Measurements from ENCODE around the gene PI16.
"Not testable (repeated sequence)": the region's sequence is repeated elsewhere in the genome, so short reads cannot be mapped to it uniquely, and the experiment has no call there.

PI16 gene

DNA sequence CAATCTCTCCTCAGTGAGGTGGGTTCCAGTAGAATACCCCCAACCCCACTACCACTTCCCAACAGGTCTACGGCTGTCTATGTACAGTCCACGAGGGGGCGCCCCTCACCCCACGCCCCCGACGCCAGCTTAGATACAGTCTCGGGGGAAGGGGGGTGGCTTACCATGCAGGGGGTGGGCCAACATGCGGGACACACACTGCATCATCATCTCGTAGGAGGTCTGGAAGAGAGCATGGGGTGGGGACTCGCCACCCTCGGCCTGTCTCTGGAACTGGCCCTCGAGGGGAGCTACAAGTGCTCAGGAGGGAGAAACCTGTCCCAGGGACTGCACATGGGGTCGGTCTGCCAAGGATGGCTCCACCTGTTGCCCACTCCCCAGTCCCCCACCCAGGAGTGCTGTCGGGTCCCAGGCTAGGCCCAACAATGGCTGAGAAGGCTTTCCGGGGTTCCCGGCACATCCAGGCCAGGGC, 23.0 kb downstream of the PI16 start:
- DNase-seq, result no peak

- no peak for DNase-seq
Measured at GRCh38 chr6:36978421-36979346, 24.1 kb downstream of the PI16 start.

DNA sequence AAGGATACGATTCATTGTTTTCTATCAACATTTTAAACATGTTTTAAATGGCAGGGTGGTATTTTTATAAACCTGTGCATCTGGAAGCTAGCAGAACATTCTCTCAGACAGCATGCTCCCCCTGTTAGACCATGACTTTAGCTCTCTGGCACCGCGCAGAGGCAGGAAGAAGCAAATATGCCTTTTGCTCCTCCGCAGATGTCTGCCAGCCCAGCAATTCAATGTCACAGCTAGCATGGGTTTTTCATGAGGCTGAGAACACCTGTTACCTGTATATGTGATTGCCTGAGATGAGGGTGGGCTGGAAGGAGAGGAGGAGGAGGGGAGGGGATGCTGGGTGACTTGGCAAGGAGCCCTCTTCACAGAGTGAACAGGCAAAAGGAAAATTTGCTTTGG, 24.8 kb downstream of the PI16 start:
- no peak for DNase-seq

DNA sequence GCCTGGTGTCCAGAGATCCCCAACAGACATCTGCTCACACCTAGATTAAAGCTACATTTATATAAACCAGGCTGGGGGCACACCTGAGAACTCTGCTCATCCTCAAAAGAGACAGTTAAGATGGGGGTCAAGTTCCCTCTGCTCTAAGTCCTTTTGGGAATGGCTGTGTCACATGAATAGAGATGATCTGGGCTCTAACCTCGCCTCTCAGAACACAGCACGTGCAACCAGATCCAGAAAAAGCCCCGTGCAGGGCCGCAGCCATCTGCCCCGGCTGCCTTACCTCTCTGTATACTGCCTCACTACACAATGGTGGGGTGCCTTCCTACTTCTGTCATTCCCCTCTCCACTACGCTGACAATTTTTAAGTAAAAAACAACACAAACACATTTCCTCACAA, 25.6 kb downstream of the PI16 start:
- no peak for DNase-seq

DNA sequence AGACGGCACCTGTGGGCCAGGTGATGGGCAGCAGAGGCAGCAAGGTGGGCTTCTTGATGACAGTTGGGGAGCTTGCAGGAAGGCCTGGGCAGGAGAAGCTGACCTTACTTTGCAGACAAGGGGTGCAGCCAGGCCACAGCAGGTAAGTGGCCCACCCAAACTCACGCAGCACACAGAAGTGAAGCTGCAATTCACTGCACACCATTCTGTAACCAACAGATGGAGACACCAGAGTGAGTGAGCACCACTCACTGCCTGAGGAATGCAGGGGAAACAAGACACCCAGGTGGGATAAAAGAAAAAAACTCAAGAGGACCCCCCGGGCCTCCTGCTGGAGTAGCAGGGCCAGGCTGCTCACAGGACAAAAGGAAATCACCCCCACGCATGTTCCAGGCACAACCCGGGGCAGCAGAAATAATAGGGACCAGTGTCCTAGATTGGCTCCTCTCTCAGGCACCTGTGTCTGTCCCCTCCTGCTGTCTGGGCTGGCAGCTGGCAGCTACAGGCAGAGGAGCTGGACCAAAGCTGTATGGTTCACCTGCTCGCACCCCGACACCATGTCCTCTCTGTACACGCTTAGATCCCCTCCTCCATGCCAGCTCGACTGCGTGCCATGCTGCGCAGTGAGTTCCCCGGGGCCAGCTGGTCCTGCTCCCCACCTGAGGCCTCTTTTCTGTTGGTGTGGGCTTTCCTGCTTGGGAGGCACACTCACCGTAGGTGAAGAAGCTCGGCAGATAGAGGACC, 26.5 kb downstream of the PI16 start:
- no peak for DNase-seq

DNA sequence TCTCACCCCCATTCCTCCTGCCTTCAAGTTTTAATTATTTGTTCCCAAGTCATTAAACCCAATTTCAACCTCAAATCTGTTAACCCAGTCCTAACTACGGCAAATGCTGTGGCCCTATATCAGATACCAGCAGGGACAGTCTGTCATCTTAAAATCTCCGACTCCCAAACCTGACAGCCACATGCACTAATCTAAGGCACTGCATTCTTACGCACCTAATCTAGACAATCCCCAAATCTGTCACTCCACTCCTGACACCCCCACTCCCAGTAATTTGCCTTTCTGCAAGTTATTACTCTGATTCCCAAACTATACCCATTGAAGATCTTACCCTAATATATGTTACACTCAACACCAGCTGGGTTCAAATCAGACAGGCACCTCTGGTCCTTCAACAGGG, 29.0 kb downstream of the PI16 start:
- DNase-seq, result no peak

DNA sequence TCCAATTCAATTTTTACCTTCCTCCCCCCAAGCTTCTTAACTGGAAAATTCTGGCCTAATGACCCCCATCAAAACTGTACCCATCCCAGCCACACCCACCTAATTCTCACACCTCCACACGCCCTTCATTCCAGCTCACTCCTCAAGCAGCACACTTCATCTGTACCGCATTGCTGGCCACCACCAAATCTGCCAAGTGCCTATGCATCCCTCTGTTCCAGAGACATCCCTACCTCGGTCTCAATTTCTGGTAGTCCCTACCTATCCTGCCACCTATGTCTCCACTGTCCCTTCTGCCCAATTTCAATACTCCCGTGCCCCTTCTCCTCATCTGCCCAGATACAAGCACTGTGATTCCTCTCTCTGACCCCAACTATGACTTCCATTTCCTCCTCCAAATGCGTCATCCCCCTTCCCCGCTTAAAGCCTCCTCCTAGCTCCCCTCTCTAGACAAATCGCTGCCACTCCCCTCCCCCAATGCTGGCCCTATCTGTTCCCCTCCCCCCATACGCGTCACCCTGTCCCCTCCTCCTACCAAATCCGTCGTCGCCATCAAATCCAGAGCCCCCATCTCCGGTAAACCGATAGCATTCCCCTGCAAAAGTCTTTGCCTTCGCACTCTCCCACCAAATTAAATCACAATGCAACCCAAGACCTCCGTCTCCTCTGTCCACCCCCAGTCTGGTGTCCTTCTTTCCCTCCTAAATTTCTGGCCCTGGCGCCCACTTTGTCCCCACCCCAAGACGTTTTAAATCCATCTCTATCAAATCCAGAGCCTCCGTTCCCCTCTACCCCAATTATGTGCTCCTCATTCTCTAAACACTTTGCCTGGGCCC, 30.3 kb downstream of the PI16 start:
- DNase-seq, result no peak

DNA sequence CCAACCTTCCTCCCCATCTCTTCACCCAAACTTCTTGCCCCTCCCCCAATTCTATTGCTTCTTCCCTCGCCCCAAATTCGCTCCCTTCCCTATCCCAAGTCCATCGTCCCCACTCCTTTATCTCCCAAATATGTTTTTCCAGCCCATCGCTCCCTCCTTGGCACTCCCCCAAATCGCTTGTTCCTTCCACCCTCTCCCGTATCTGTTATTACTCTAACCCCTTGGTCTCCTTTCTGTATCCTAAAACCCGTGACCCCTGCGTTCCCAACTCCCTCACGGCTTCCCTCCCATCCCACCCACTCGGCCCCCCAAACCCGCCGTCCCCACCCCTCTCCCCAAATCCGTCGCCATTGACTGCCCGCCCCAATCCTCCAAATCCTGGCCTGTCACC, 30.9 kb downstream of the PI16 start:
- no peak for DNase-seq

DNA sequence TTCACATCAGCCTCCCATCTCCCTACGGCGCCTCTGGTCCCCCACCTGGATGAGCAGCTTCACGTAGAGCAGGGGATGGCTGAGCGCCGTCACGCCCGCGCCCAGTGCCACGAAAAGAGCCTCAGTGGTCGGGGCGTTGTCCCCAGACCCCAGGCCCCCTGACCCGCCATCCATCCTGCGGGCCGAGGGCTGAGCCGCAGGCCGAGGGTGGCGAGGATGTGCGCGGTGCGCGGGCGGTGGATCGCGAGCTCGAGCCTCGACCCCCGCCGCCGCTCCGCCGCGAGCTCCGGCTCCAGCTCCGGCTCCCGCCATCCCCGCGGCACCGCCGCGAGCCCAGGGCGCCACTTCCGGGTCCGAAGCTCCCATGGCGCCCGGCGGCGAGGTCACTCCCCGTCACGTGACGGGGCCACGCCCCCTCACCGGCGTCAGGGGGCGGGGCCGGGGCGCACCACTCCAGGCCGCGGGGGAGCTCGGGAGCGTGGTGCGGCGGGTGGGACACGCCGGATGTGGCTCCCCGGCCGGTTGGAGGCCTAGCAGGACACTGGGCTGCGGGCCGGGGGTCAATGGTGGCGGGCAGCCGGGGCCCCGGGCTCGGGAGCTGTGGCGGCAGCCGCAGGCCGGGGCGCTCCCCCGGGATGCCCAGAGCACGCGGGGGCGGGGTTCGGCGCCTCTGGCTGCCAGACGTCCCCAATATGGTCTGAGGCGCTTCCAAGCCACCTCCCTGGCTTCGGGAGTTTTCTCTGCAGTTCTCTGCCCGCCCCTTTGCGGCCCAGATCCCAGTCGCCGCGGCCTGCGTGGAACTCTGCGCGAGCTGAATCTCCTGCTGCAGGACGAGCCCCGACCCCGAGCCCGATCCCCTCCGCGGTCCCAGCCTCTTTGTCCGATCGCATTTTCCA, 31.5 kb downstream of the PI16 start, which contains the start of gene MTCH1:
Gene MTCH1, minus strand, starts transcription at position 389 of the 896 bp plus-strand sequence. Its CDS starts 23 bp downstream, at position 366.
- DNase-seq, result no peak

- DNase-seq, result no peak
Measured at GRCh38 chr6:36986704-36987047, 32.1 kb downstream of the PI16 start.

DNA sequence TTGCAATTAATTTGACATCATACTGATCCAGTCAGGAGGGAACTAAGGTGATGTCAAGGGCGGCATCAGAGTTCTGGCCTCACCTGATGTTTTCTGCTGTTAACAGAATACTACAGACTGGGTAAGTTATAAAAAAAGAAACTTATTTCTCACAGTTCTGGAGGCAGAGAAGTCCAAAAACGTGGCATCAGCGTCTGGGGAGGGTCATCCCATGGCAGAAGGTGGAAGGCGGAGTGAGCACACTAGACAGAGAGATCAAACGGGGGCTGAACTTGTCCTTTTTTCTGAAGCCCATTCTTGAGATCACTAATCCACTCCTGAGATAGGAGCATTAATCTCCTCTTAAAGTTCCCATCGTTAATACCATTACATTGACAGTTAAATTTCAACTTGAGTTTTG, 34.7 kb downstream of the PI16 start:
- DNase-seq, result no peak

DNA sequence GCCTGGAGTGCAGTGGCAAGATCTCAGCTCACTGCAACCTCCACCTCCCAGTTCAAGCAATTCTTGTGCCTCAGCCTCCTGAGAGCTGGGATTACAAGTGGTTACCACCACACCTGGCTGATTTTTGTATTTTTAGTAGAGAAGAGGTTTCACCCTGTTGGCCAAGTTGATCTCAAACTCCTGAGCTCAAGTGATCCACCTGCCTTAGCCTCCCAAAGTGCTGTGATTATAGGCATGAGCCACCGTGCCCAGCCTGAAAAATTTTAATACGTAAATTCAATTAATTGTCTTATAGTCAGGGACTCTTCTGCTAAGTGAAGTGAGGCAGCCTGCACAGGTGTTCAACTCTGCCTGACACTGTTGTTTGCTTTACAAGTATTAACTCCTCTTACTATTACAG, 35.9 kb downstream of the PI16 start:
- DNase-seq, result not testable (repeated sequence)

DNA sequence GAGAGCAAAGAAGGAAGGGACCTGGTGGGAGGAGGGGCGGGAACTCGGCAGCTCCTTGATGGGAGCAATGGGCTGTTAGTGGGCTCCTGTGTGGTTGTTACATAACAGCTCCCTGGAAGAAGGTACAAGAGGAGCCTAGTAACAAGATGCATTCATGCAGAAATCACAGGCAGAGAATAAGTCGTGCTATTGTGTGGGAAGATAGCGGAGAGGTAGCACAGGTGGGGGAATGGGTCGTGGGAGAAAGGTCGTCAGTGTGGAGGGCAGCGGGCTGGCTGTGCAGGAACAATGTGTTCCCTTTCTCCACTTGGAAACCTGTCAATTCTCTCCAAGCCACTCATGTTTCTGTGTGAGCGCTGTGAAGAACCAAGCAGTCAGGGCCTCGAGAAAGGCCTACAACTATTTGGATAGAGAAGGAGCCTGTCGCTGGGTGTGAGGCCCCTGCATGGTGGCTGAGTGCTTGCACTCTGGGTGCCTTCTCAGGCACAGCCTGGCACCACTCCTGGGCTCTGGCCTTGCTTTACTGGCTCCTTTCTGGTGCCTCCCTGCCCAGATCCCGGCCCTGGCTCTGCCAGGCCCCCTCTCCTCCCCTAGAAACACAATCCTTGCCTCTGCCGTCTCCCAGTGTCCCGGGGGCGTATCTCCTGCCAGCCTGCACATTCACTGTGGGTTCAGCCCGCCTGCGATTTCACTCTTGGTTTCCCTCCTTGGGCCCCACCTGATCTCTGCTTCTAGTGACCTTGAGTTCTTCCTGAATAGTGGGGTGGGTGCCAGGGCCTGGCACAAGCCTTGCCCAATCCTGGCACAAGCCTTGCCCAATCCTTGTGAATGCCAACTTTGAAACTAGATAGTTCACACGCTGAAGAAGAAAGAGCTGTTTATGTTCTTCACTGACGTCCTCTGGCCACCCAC, 43.5 kb downstream of the PI16 start:
- DNase-seq, result no peak

DNA sequence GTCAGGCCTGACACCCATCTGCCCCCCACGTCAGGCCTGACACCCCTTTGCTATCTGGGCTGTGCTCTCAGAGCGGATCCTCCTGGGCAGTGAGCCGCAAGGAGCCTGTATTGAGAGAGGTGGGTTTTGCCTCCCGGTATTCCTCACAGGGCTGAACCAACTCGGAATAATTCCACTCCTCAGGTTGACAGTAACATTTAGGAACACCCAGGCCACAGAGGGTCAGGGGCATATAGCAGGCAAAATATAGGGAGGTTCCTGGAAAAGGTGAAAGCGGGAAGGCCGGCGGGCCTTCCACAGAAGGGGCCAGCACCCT, 44.1 kb downstream of the PI16 start:
- no peak for DNase-seq

GRCh38 chr6:36999061-36999750, 44.7 kb downstream of the PI16 start:
- no peak for DNase-seq

- DNase-seq, result no peak
Measured at GRCh38 chr6:36999751-37000125, 45.2 kb downstream of the PI16 start.

DNA sequence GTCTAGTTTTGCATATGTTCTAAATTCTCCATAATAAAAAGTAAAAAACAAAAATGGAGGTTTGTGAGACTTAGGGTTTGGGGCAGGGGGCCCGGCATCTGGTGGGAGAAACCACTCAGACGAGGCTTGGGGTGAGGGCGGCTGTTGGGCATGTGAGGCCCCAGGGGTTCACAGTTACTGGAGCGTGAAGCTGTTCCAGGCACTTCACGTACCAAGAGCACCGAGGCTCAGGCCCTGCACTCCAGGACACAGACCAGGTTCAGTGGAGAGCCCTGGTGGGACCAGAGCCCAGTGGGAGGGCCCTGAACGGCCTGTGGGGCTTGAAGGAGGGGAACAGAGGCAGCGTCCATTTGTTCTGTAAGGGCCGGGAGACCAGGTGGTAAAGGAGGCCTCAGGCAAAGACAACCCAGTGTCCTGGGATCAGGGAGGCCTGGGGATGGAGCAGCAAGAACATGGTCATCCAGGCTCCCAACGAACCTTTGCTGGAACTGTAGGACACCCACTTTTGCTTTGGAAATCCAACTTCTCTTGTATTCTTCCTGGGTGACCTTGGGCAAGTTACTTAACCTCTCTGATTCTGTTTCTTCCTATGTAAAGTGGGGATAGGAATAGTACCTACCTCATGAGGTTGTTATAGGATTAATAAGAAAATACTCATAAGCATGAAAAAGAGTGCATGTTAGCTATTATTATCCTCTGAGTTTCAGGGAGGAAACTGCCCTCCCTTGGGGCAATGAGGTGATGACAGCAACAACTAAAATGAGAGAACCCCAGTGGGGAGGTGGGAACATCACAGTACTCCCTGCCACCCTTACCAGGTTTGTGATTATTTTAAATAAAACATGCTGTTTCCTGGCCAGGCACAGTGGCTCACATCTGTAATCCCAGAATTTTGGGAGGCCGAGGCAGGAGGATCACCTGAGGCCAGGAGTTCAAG, 49.8 kb downstream of the PI16 start:
- DNase-seq, result no peak

- no peak for DNase-seq
Measured at GRCh38 chr6:37005061-37005810, 50.7 kb downstream of the PI16 start, which contains the start of gene FGD2. TSS of gene FGD2 (plus strand) at chr6:37005655. CDS start at chr6:37005818, 163 bp downstream.

Measured in NCI-H1436 treated with DMSO at 0.1 percent for 48 hours (cell line).